H1 (cell line): Measurements from ENCODE around the gene BAZ2B. TPM values are rescaled to one million over a fixed set of nuclear protein-coding genes. Genes with fewer than 3 reads are reported as not detected.

Source experiments
- CTCF ChIA-PET: fragments of 300-600 bp; sonication (Branson Sonifier 250); formaldehyde crosslinking; loops from one replicate; lab custom pipeline; 2021; ENCODE audit not compliant: partially characterized antibody; lab: Charles Lee
- POLR2A ChIA-PET: fragments of 300-600 bp; sonication (Branson Sonifier 250); formaldehyde crosslinking; loops from one replicate; lab custom pipeline; 2021; ENCODE audit warnings: inconsistent platforms; ENCODE audit not compliant: partially characterized antibody; lab: Charles Lee
- DNase-seq, 2 experiments: peaks; one replicate each; pipeline versions ENCODE4 v3.0.0 to v3.0.0-alpha.2; 2010 to 2022; ENCODE audit warnings: low spot score in 2 of 2, low read depth in 1 of 2, mixed read lengths in 1 of 2
- FAIRE-seq: peaks from 2 replicates; lab custom pipeline; 2011; peaks lifted over from hg19 to GRCh38; lab: Jason Lieb, UNC
- H2AFZ ChIP-seq: 2 replicates; pipeline ENCODE4 v1.8.1; 2012; ENCODE audit warnings: low read length, inconsistent platforms
- H2AK5ac ChIP-seq: 2 replicates; pipeline ENCODE4 v1.6.1; 2013; ENCODE audit warnings: low read depth, low read length
- H2BK120ac ChIP-seq: replicated peaks from 2 replicates; pipeline ENCODE3; 2013; ENCODE audit warnings: low read depth, low read length, inconsistent platforms
- H2BK12ac ChIP-seq: 2 replicates; pipeline ENCODE4 v1.6.1; 2013; ENCODE audit warnings: low read depth, low read length
- H2BK15ac ChIP-seq: 2 replicates; pipeline ENCODE4 v1.6.1; 2013; ENCODE audit warnings: low read length
- H2BK20ac ChIP-seq: 2 replicates; pipeline ENCODE4 v1.6.1; 2013; ENCODE audit warnings: low read length
- H2BK5ac ChIP-seq: 2 replicates; pipeline ENCODE4 v1.6.1; 2013; ENCODE audit warnings: low read depth, low read length
- H3K14ac ChIP-seq: 2 replicates; pipeline ENCODE4 v1.6.1; 2013; ENCODE audit warnings: inconsistent platforms; ENCODE audit not compliant: insufficient read length
- H3K18ac ChIP-seq: 2 replicates; pipeline ENCODE4 v1.6.1; 2013; ENCODE audit warnings: low read length; ENCODE audit errors: extremely low read depth
- H3K23ac ChIP-seq: 2 replicates; pipeline ENCODE4 v1.6.1; 2013; ENCODE audit warnings: inconsistent platforms; ENCODE audit not compliant: insufficient read length
- H3K23me2 ChIP-seq: 2 replicates; pipeline ENCODE4 v1.6.1; 2013; ENCODE audit warnings: low read depth, low read length
- H3K27ac ChIP-seq: 2 replicates; pipeline ENCODE4 v1.6.1; 2011; ENCODE audit warnings: low read depth, low read length, inconsistent platforms
- H3K27me3 ChIP-seq, 4 experiments: replicated peaks in 1 of 4; 1 replicate in 1 of 4; 2 replicates in 3 of 4; pipeline versions ENCODE4 v1.6.1 to v1.8.1; 2011 to 2013; ENCODE audit warnings: low read length in 3 of 4, mild to moderate bottlenecking in 3 of 4, inconsistent platforms in 2 of 4, mixed read lengths in 2 of 4, moderate library complexity in 1 of 4; ENCODE audit not compliant: control insufficient read depth in 3 of 4, insufficient read depth in 3 of 4; ENCODE audit errors: extremely low read depth in 1 of 4
- H3K36me3 ChIP-seq, 4 experiments: 2 replicates each; pipeline versions ENCODE4 v1.6.1 to v1.8.1; 2011 to 2013; ENCODE audit warnings: mild to moderate bottlenecking in 4 of 4, low read length in 3 of 4, moderate library complexity in 2 of 4, control low read depth in 1 of 4, inconsistent platforms in 1 of 4; ENCODE audit not compliant: insufficient read depth in 4 of 4, control insufficient read depth in 2 of 4
- H3K4ac ChIP-seq: replicated peaks from 2 replicates; pipeline ENCODE3; 2013; ENCODE audit warnings: low read length, low read depth, mixed read lengths, inconsistent platforms; ENCODE audit not compliant: insufficient read length
- H3K4me1 ChIP-seq, 4 experiments: replicated peaks in 1 of 4; 1 replicate in 1 of 4; 2 replicates in 3 of 4; pipeline versions ENCODE4 v1.6.1 to v1.8.1; 2011 to 2013; ENCODE audit warnings: low read length in 3 of 4, inconsistent platforms in 2 of 4, mixed read lengths in 1 of 4; ENCODE audit not compliant: insufficient read depth in 4 of 4, control insufficient read depth in 3 of 4
- H3K4me2 ChIP-seq, 2 experiments: 2 replicates each; pipeline versions ENCODE4 v1.6.1 to v1.8.1; 2011 to 2013; ENCODE audit warnings: low read depth in 2 of 2, low read length in 2 of 2, control low read depth in 1 of 2, inconsistent platforms in 1 of 2, mild to moderate bottlenecking in 1 of 2; ENCODE audit not compliant: insufficient read depth in 1 of 2
- H3K4me3 ChIP-seq, 4 experiments: fragments of 200-600, 300-600 bp in 1 of 4; sonication (generic), shearing (Covaris generic), sonication (Bioruptor Twin) in 1 of 4; 2 replicates each; pipeline versions ENCODE4 v1.5.1 to v1.8.1; 2011 to 2016; ENCODE audit warnings: low read length in 4 of 4, low read depth in 3 of 4, control low read depth in 2 of 4, inconsistent platforms in 2 of 4, mild to moderate bottlenecking in 2 of 4, mixed read lengths in 1 of 4, moderate library complexity in 1 of 4; ENCODE audit not compliant: insufficient read depth in 2 of 4; ENCODE audit errors: extremely low read depth in 1 of 4
- H3K56ac ChIP-seq: replicated peaks from 2 replicates; pipeline ENCODE3; 2013; ENCODE audit warnings: low read depth, mild to moderate bottlenecking, mixed read lengths, low read length, inconsistent platforms; ENCODE audit not compliant: insufficient read length
- H3K79me1 ChIP-seq: 2 replicates; pipeline ENCODE4 v1.6.1; 2013; ENCODE audit warnings: low read depth, low read length, control low read depth
- H3K79me2 ChIP-seq, 2 experiments: 2 replicates each; pipeline versions ENCODE4 v1.6.1 to v1.8.1; 2012 to 2013; ENCODE audit warnings: low read length in 2 of 2, mild to moderate bottlenecking in 2 of 2, inconsistent platforms in 1 of 2; ENCODE audit not compliant: insufficient read depth in 2 of 2, control insufficient read depth in 1 of 2
- H3K9ac ChIP-seq, 4 experiments: replicated peaks in 1 of 4; 1 replicate in 1 of 4; 2 replicates in 3 of 4; pipeline versions ENCODE4 v1.6.1 to v1.8.1; 2011 to 2013; ENCODE audit warnings: low read depth in 3 of 4, low read length in 3 of 4, control low read depth in 2 of 4, mild to moderate bottlenecking in 2 of 4, moderate library complexity in 2 of 4, inconsistent platforms in 1 of 4; ENCODE audit errors: extremely low read depth in 1 of 4
- H3K9me3 ChIP-seq, 2 experiments: 2 replicates each; pipeline versions ENCODE4 v1.6.1 to v1.8.1; 2012 to 2013; ENCODE audit warnings: mild to moderate bottlenecking in 2 of 2, moderate library complexity in 2 of 2, control low read depth in 1 of 2, inconsistent platforms in 1 of 2, low read depth in 1 of 2, low read length in 1 of 2, mixed read lengths in 1 of 2; ENCODE audit not compliant: insufficient read depth in 2 of 2
- H4K20me1 ChIP-seq, 2 experiments: replicated peaks in 1 of 2; 2 replicates each; pipeline versions ENCODE3 to v1.8.1; 2011 to 2013; ENCODE audit warnings: inconsistent platforms in 2 of 2, low read length in 2 of 2, mild to moderate bottlenecking in 1 of 2; ENCODE audit not compliant: insufficient read depth in 2 of 2, control insufficient read depth in 1 of 2
- H4K5ac ChIP-seq: 2 replicates; pipeline ENCODE4 v1.6.1; 2013; ENCODE audit warnings: low read length, low read depth, mixed read lengths, inconsistent platforms; ENCODE audit not compliant: insufficient read length
- H4K8ac ChIP-seq: 2 replicates; pipeline ENCODE4 v1.8.0; 2013; ENCODE audit warnings: mild to moderate bottlenecking, moderate library complexity, low read length, inconsistent platforms; ENCODE audit not compliant: insufficient read depth; ENCODE audit errors: extremely low read depth
- H4K91ac ChIP-seq: replicated peaks from 2 replicates; pipeline ENCODE3; 2013; ENCODE audit warnings: low read length, mixed read lengths, inconsistent platforms; ENCODE audit not compliant: insufficient read length
- ATF2 ChIP-seq: IDR thresholded peaks from 2 replicates; pipeline ENCODE4 v1.6.1; 2012; ENCODE audit warnings: low read length, inconsistent platforms
- CBX5 ChIP-seq: fragments of 300-800, 300-1000 bp; sonication (generic); IDR thresholded peaks from 2 replicates; pipeline ENCODE4 v1.7.1; 2016; ENCODE audit warnings: antibody characterized with exemption, low read length, low read depth
- CEBPB ChIP-seq: IDR thresholded peaks from 2 replicates; pipeline ENCODE4 v1.6.1; 2012; ENCODE audit warnings: low read depth, low read length
- CHD2 ChIP-seq: IDR thresholded peaks from 2 replicates; pipeline ENCODE4 v1.6.1; 2012; ENCODE audit warnings: low read length, improper control_type of control experiment
- CREB1 ChIP-seq: IDR thresholded peaks from 2 replicates; pipeline ENCODE4 v1.6.1; 2012; ENCODE audit warnings: inconsistent platforms
- FOSL1 ChIP-seq: IDR thresholded peaks from 2 replicates; pipeline ENCODE4 v1.6.1; 2011; ENCODE audit warnings: mild to moderate bottlenecking, low read depth, low read length, moderate library complexity; ENCODE audit not compliant: insufficient read depth
- MAX ChIP-seq: IDR thresholded peaks from 2 replicates; pipeline ENCODE4 v1.6.1; 2012; ENCODE audit warnings: inconsistent platforms
- RBBP5 ChIP-seq: IDR thresholded peaks from 2 replicates; pipeline ENCODE4 v1.7.1; 2012; ENCODE audit warnings: low read depth, mild to moderate bottlenecking, inconsistent platforms, low read length, moderate library complexity, borderline replicate concordance
- SP1 ChIP-seq: IDR thresholded peaks from 2 replicates; pipeline ENCODE4 v1.6.1; 2011; ENCODE audit warnings: low read depth, low read length
- TEAD4 ChIP-seq: IDR thresholded peaks from 2 replicates; pipeline ENCODE4 v1.6.1; 2012; ENCODE audit warnings: low read depth, low read length, inconsistent platforms, mixed read lengths
- YY1 ChIP-seq: IDR thresholded peaks from 2 replicates; pipeline ENCODE4 v1.6.1; 2011; ENCODE audit warnings: low read depth, mild to moderate bottlenecking, low read length
- ZNF274 ChIP-seq: IDR thresholded peaks from 2 replicates; pipeline ENCODE4 v1.7.0; 2012; ENCODE audit warnings: low read length, borderline replicate concordance; ENCODE audit errors: extremely low read depth
- WGBS, 2 experiments: shearing (Covaris generic) in 1 of 2; methylation state at CpG; one replicate each; pipeline versions ENCODE4 v1.1.6 to v1.1.7; 2013 to 2015; ENCODE audit warnings: low lambda C conversion rate in 2 of 2, mixed read lengths in 2 of 2, inconsistent platforms in 1 of 2, low coverage in 1 of 2, missing lambda C conversion rate in 1 of 2; ENCODE audit not compliant: insufficient replicate concordance in 2 of 2, insufficient coverage in 1 of 2, insufficient read length in 1 of 2; ENCODE audit errors: extremely low coverage in 1 of 2, missing lambda C conversion rate in 1 of 2; 5-methylcytosine and 5-hydroxymethylcytosine counted together
- polyA plus RNA-seq, 7 experiments: library from polyadenylated mRNA; depleted of rRNA in 3 of 7; stranded (reverse) in 5 of 7; unstranded in 2 of 7; fragments of >200 nt in 5 of 7; fragments of 200-250 nt in 2 of 7; gene quantifications; 1 replicate in 5 of 7; 2 replicates in 1 of 7; 4 replicates in 1 of 7; pipeline versions ENCODE4 v1.2.1 to v1.2.3, GENCODE V29; 2011 to 2013; ENCODE audit warnings: missing spikeins in 2 of 7, mixed read lengths in 2 of 7
- total RNA-seq: library from RNA; stranded (reverse); fragmentation: NEBNext Ultra II Directional; extraction: Animal tissue kit (Norgen Biotek cat#: 25700); gene quantifications from 2 replicates; pipeline ENCODE4 v1.2.1, GENCODE V29; 2021

BAZ2B gene
- total and polyA plus RNA-seq, 2 of the 8 experiments (the other 6 are each of a cell fraction or from before 2014, with no cell fraction given), result 15.2 to 46.3 TPM

- Histone ChIP-seq H3K23me2 (no peaks in the 10 kb centered on the region), H2BK20ac (no peak overlapping the region), H3K18ac (no peak overlapping the region), H3K56ac (no peak overlapping the region), H4K91ac (no peak overlapping the region), H3K79me1 (no peaks in the 10 kb centered on the region; the same call in 1 of the 2 replicates), H4K8ac (no peak overlapping the region), H2AFZ (no peak overlapping the region), H4K5ac (no peak overlapping the region), H3K4ac (no peak overlapping the region), H3K4me2 (no peak overlapping the region), H3K27ac (no peak overlapping the region), H3K4me1 (no peaks in the 10 kb centered on the region), H2BK12ac (no peak overlapping the region), H4K20me1 (peaks cover 0 to 2% of the 10 kb centered on the region in 2 experiments), H2AK5ac (no peak overlapping the region), H3K4me3 (no peak overlapping the region), H3K14ac (no peak overlapping the region), H2BK15ac (no peak overlapping the region), H3K23ac (no peak overlapping the region), H2BK5ac (no peak overlapping the region), H3K9me3 (no peaks in the 10 kb centered on the region), H3K36me3 (no peaks in the 10 kb centered on the region), H3K79me2 (peaks cover 0 to 77% of the 10 kb centered on the region in 2 experiments; a peak in 2 of 4 replicates), H2BK120ac (no peak overlapping the region), H3K9ac (no peak overlapping the region), H3K27me3 (peaks cover 0 to 1% (median 0%) of the 10 kb centered on the region in 4 experiments; a peak in 1 of 7 replicates)
- ChIA-PET CTCF (interaction anchor here (0.7 to 1.3 kb wide), 3 partner anchors 13 to 162 kb away, joined by 3 to 4 read pairs (median 3); no protein-coding TSS in a partner anchor), POLR2A (interaction anchor here (0.9 to 1.2 kb wide), 4 partner anchors 9 to 201 kb away, joined by 3 read pairs; no protein-coding TSS in a partner anchor)
- WGBS, 2 experiments, result 86% methylated on average over 6 of the region's 6 CpGs; no CpG with 5 or more reads in 1 of the 2 experiments
- FAIRE-seq (no peak), DNase-seq (no peak)
- TF ChIP-seq CBX5 (no peak), TEAD4 (no peak), SP1 (no peak), YY1 (no peak), CREB1 (no peak), CHD2 (no peak), MAX (no peak), ZNF274 (no peak), CEBPB (no peak), ATF2 (no peak), RBBP5 (no peak), FOSL1 (no peak)
Observed at GRCh38 chr2:159595410-159596046, 20.8 kb downstream of the BAZ2B start.
